Measurements from ENCODE around the gene CENPU.

- TF ChIP-seq CTCF (IDR thresholded peaks at IDR 0.05) (no peak), EZH2 (IDR thresholded peaks at IDR 0.05; ENCODE audit: borderline replicate concordance, insufficient read depth, low read depth, low read length, poor library complexity, severe bottlenecking) (no peak)
Measured at GRCh38 chr4:184715526-184715925, 18.4 kb downstream of the CENPU start.
